GM08714 (cell line): ENCODE results near the gene LRTM2.

Experiments
- H3K4me3 ChIP-seq: fragments of 200-500 bp; sonication (Bioruptor generic); 2 replicates; pipeline ENCODE4 v1.5.1; 2014; ENCODE audit warnings: mild to moderate bottlenecking, low read length, inconsistent platforms
- ZNF274 ChIP-seq: IDR thresholded peaks from 2 replicates; pipeline ENCODE4 v1.6.1; 2012; ENCODE audit warnings: mild to moderate bottlenecking, low read depth, low read length

LRTM2 gene

GRCh38 chr12:1844661-1845409 is 24.5 kb downstream of the LRTM2 start:
- no peak overlapping the region for H3K4me3 ChIP-seq
- TF ChIP-seq ZNF274: no peak

GRCh38 chr12:1845427-1845826 is 25.1 kb downstream of the LRTM2 start:
- H3K4me3 ChIP-seq: no peak overlapping the region
- no peak for TF ChIP-seq ZNF274

- H3K4me3 ChIP-seq: no peak overlapping the region
Measured at GRCh38 chr12:1845886-1846285, 25.5 kb downstream of the LRTM2 start.

GRCh38 chr12:1846421-1847405 is 26.3 kb downstream of the LRTM2 start:
- no peak overlapping the region for H3K4me3 ChIP-seq
- TF ChIP-seq ZNF274: no peak

More at GRCh38 chr12:1845886-1846285, 25.5 kb downstream of the LRTM2 start:
- no peak for TF ChIP-seq ZNF274

GRCh38 chr12:1847411-1847810 is 27.0 kb downstream of the LRTM2 start:
- no peak overlapping the region for H3K4me3 ChIP-seq
- TF ChIP-seq ZNF274: no peak

GRCh38 chr12:1848146-1848545 is 27.8 kb downstream of the LRTM2 start:
- no peak overlapping the region for H3K4me3 ChIP-seq
- no peak for TF ChIP-seq ZNF274

GRCh38 chr12:1848745-1849144 is 28.4 kb downstream of the LRTM2 start:
- no peak for TF ChIP-seq ZNF274
- no peak overlapping the region for H3K4me3 ChIP-seq

- no peak for TF ChIP-seq ZNF274
- H3K4me3 ChIP-seq: no peak overlapping the region
Measured at GRCh38 chr12:1851151-1851701, 30.9 kb downstream of the LRTM2 start.

- no peak for TF ChIP-seq ZNF274
Measured at GRCh38 chr12:1852076-1852475, 31.7 kb downstream of the LRTM2 start.

GRCh38 chr12:1853716-1854115 is 33.4 kb downstream of the LRTM2 start:
- TF ChIP-seq ZNF274: no peak
- no peak overlapping the region for H3K4me3 ChIP-seq

More at GRCh38 chr12:1852076-1852475, 31.7 kb downstream of the LRTM2 start:
- no peak overlapping the region for H3K4me3 ChIP-seq

- TF ChIP-seq ZNF274: no peak
- no peak overlapping the region for H3K4me3 ChIP-seq
Measured at GRCh38 chr12:1855241-1855640, 34.9 kb downstream of the LRTM2 start.

GRCh38 chr12:1857086-1857485 is 36.7 kb downstream of the LRTM2 start:
- no peak for TF ChIP-seq ZNF274
- no peak overlapping the region for H3K4me3 ChIP-seq

GRCh38 chr12:1857821-1858220 is 37.5 kb downstream of the LRTM2 start:
- TF ChIP-seq ZNF274: no peak
- no peak overlapping the region for H3K4me3 ChIP-seq

- TF ChIP-seq ZNF274: no peak
- no peak overlapping the region for H3K4me3 ChIP-seq
Measured at GRCh38 chr12:1858456-1858855, 38.1 kb downstream of the LRTM2 start.
